ENCODE measurements around the gene SEC22A.

The SEC22A gene

GRCh38 chr3:123287962-123288302, 86.2 kb downstream of the SEC22A start:
- DNase-seq (ENCODE audit: low read depth): no peak

- no peak for DNase-seq (ENCODE audit: low read depth)
Measured at GRCh38 chr3:123289391-123290106, 87.8 kb downstream of the SEC22A start.

- DNase-seq (ENCODE audit: low read depth): no peak
Measured at GRCh38 chr3:123290107-123290930, 88.6 kb downstream of the SEC22A start.

GRCh38 chr3:123290962-123291361, 89.2 kb downstream of the SEC22A start:
- no peak for DNase-seq (ENCODE audit: low read depth)

- DNase-seq (ENCODE audit: low read depth): no peak
Measured at GRCh38 chr3:123291404-123291803, 89.7 kb downstream of the SEC22A start.

- DNase-seq (ENCODE audit: low read depth): no peak
Measured at GRCh38 chr3:123292321-123293310, 90.9 kb downstream of the SEC22A start.

- no peak for DNase-seq (ENCODE audit: low read depth)
Measured at GRCh38 chr3:123294296-123294938, 92.7 kb downstream of the SEC22A start.

- DNase-seq (ENCODE audit: low read depth): no peak
Measured at GRCh38 chr3:123295171-123295900, 93.6 kb downstream of the SEC22A start.

- no peak for DNase-seq (ENCODE audit: low read depth)
Measured at GRCh38 chr3:123295901-123296250, 94.1 kb downstream of the SEC22A start.

- no peak for DNase-seq (ENCODE audit: low read depth)
Measured at GRCh38 chr3:123296261-123296660, 94.5 kb downstream of the SEC22A start.

GRCh38 chr3:123296836-123297626, 95.3 kb downstream of the SEC22A start:
- DNase-seq (ENCODE audit: low read depth): no peak

- no peak for DNase-seq (ENCODE audit: low read depth)
Measured at GRCh38 chr3:123297627-123297899, 95.8 kb downstream of the SEC22A start.

- DNase-seq (ENCODE audit: low read depth): no peak
Measured at GRCh38 chr3:123298903-123299302, 97.2 kb downstream of the SEC22A start.

- DNase-seq (ENCODE audit: low read depth): no peak
Measured at GRCh38 chr3:123299581-123299980, 97.8 kb downstream of the SEC22A start.

GRCh38 chr3:123300056-123300455, 98.3 kb downstream of the SEC22A start:
- no peak for DNase-seq (ENCODE audit: low read depth)

GRCh38 chr3:123300583-123300982, 98.8 kb downstream of the SEC22A start:
- no peak for DNase-seq (ENCODE audit: low read depth)

- DNase-seq (ENCODE audit: low read depth): no peak
Measured at GRCh38 chr3:123301331-123302184, 99.8 kb downstream of the SEC22A start.

- DNase-seq (ENCODE audit: low read depth): no peak
Measured at GRCh38 chr3:123302961-123303360, 101.2 kb downstream of the SEC22A start.

- no peak for DNase-seq (ENCODE audit: low read depth)
Measured at GRCh38 chr3:123303976-123304560, 102.3 kb downstream of the SEC22A start.
